Endodermal cell (in vitro differentiated cells): ENCODE data around the gene PROSER2. TPM values are rescaled to one million over a fixed set of nuclear protein-coding genes. Genes with fewer than 3 reads are reported as not detected.

Experiments
- DNase-seq: peaks from one replicate; pipeline ENCODE4 v3.0.0-alpha.2; 2017
- H3K27ac ChIP-seq: 2 replicates; pipeline ENCODE4 v1.5.1; 2013; ENCODE audit warnings: mild to moderate bottlenecking, low read depth, low read length, moderate library complexity
- H3K27me3 ChIP-seq: 2 replicates; pipeline ENCODE4 v1.6.1; 2013; ENCODE audit warnings: mild to moderate bottlenecking, low read length, moderate library complexity; ENCODE audit not compliant: insufficient read depth, control insufficient read depth, poor library complexity, severe bottlenecking
- H3K36me3 ChIP-seq: 2 replicates; pipeline ENCODE4 v1.7.0; 2013; ENCODE audit warnings: mild to moderate bottlenecking, low read length, moderate library complexity; ENCODE audit not compliant: control insufficient read depth, insufficient read depth
- H3K4me1 ChIP-seq: one replicate; pipeline ENCODE4 v1.7.0; 2013; ENCODE audit warnings: low read length; ENCODE audit not compliant: control insufficient read depth, insufficient read depth
- H3K4me3 ChIP-seq: 2 replicates; pipeline ENCODE4 v1.5.1; 2013; ENCODE audit warnings: mild to moderate bottlenecking, low read length, moderate library complexity
- H3K9ac ChIP-seq: 2 replicates; pipeline ENCODE4 v1.6.1; 2013; ENCODE audit warnings: mild to moderate bottlenecking, low read length, moderate library complexity; ENCODE audit not compliant: poor library complexity, severe bottlenecking; ENCODE audit errors: extremely low read depth
- H3K9me3 ChIP-seq: 2 replicates; pipeline ENCODE4 v1.6.1; 2013; ENCODE audit warnings: mild to moderate bottlenecking, low read length, moderate library complexity; ENCODE audit not compliant: control insufficient read depth
- H3K27ac Mint-ChIP-seq: 2 replicates; pipeline ENCODE4 v1.8.0; 2020; ENCODE audit warnings: mixed read lengths
- H3K27me3 Mint-ChIP-seq: 2 replicates; pipeline ENCODE4 v1.8.0; 2021; ENCODE audit warnings: mild to moderate bottlenecking, mixed read lengths; ENCODE audit not compliant: insufficient read depth
- H3K36me3 Mint-ChIP-seq: 2 replicates; pipeline ENCODE4 v1.8.0; 2020; ENCODE audit warnings: low read depth, mixed read lengths
- H3K4me1 Mint-ChIP-seq: 2 replicates; pipeline ENCODE4 v1.8.0; 2020; ENCODE audit warnings: mixed read lengths
- H3K4me3 Mint-ChIP-seq: 2 replicates; pipeline ENCODE4 v1.8.0; 2020; ENCODE audit warnings: mild to moderate bottlenecking, moderate library complexity, mixed read lengths
- H3K9me3 Mint-ChIP-seq: 2 replicates; pipeline ENCODE4 v1.8.0; 2020; ENCODE audit warnings: mild to moderate bottlenecking, mixed read lengths
- WGBS, 2 experiments: methylation state at CpG; one replicate each; pipeline versions ENCODE4 v1.1.5 to v1.1.7; 2013; ENCODE audit warnings: missing lambda C conversion rate in 2 of 2, mixed read lengths in 1 of 2; ENCODE audit not compliant: insufficient coverage in 1 of 2, insufficient read length in 1 of 2; 5-methylcytosine and 5-hydroxymethylcytosine counted together
- total RNA-seq, 2 donors: library from RNA; stranded (reverse); fragmentation: NEBNext Ultra II Directional in 1 of 2; extraction: Animal tissue kit (Norgen Biotek cat#: 25700) in 1 of 2; gene quantifications; 2 replicates in 1 of 2; 3 replicates in 1 of 2; pipeline ENCODE4 v1.2.1, GENCODE V29; 2021
- TF ChIP-seq, protein P1 (sequence below): fragments of 200-600 bp; sonication (generic); conservative IDR thresholded peaks from 2 replicates; pipeline ENCODE4 v1.5.0; 2021; ENCODE audit warnings: antibody characterized with exemption, mild to moderate bottlenecking

PROSER2 gene
- total RNA-seq, 2 donors from 2014 or later, result 13.2 to 18.9 TPM

DNA sequence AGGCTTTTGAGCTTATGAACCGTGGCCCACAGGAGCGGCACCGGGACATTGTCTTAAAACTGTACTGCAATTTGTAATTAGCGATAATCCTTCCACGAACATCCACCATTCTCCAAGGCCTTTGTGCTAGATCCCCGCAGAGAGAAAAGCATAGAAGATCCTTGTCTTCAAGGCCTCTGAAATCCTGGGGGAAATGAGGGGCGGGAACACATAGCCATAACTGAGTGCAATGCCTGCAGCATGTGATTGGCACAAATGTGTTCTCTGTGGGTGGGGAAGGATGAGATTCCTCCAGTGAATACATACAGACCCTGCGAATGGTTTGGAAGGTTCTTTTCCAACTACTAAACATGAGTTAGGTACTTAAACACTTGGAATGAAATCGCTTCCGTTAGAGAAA lies 25.9 kb upstream of the PROSER2 start:
- Histone ChIP-seq H3K4me1 (peaks cover 2% of the 10 kb centered on the region), H3K9ac (no peak overlapping the region), H3K9me3 (peaks cover 20% of the 10 kb centered on the region), H3K36me3 (no peaks in the 10 kb centered on the region), H3K27me3 (no peaks in the 10 kb centered on the region), H3K27ac (no peak overlapping the region), H3K4me3 (no peak overlapping the region)
- no peak overlapping the region for H3K4me3 Mint-ChIP-seq
- 87 to 95% methylated on average over 6 to 10 of the region's 10 CpGs for WGBS, 2 experiments
- no peak for DNase-seq
- no peaks in the 10 kb centered on the region for H3K27me3 Mint-ChIP-seq
- H3K27ac Mint-ChIP-seq, result no peak overlapping the region
- H3K36me3 Mint-ChIP-seq, result peaks cover 6% of the 10 kb centered on the region
- TF ChIP-seq, protein P1, sequence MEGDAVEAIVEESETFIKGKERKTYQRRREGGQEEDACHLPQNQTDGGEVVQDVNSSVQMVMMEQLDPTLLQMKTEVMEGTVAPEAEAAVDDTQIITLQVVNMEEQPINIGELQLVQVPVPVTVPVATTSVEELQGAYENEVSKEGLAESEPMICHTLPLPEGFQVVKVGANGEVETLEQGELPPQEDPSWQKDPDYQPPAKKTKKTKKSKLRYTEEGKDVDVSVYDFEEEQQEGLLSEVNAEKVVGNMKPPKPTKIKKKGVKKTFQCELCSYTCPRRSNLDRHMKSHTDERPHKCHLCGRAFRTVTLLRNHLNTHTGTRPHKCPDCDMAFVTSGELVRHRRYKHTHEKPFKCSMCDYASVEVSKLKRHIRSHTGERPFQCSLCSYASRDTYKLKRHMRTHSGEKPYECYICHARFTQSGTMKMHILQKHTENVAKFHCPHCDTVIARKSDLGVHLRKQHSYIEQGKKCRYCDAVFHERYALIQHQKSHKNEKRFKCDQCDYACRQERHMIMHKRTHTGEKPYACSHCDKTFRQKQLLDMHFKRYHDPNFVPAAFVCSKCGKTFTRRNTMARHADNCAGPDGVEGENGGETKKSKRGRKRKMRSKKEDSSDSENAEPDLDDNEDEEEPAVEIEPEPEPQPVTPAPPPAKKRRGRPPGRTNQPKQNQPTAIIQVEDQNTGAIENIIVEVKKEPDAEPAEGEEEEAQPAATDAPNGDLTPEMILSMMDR, result no peak
- peaks cover 3% of the 10 kb centered on the region for H3K4me1 Mint-ChIP-seq
- H3K9me3 Mint-ChIP-seq, result peaks cover 53% of the 10 kb centered on the region

DNA sequence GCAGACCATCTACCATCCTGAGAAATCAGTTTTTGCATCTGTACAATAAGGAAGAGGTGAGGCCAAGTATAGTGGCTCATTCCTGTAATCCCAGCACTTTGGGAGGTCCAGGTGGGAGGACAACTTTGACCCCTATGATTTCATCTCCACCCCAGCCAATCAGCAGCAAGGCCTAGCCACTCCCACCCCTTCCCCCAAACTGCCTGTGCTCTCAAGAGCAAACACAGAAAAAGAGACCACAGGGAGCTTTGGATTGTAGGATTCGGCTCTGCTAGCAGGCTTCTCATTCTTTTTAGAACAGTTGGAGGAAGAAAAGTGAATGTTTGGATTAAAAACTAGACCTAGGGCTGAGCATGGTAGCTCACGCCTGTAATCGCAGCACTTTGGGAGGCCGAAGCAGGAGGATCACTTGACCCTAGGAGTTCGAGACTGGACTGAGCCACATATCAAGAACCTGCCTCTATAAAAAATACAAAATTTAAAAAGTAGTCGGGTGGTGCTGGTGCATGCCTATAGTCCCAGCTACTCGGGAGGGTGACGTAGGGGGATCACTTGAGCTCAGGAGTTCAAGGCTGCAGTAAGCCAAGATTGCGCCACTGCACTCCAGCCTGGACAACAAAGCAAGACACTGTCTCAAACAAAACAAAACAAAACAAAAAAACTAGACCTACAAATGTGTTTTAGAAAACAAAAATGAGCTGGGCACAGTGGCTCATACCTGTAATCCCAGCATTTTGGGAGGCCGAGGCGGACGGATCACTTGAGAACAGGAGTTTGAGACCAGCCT lies 25.1 kb upstream of the PROSER2 start:
- Histone ChIP-seq H3K4me1 (peaks cover 2% of the 10 kb centered on the region), H3K27ac (no peak overlapping the region), H3K9ac (no peak overlapping the region), H3K4me3 (no peak overlapping the region), H3K27me3 (no peaks in the 10 kb centered on the region), H3K9me3 (peaks cover 20% of the 10 kb centered on the region), H3K36me3 (no peaks in the 10 kb centered on the region)
- TF ChIP-seq, protein P1, result no peak
- H3K4me1 Mint-ChIP-seq, result peaks cover 3% of the 10 kb centered on the region
- H3K4me3 Mint-ChIP-seq, result no peak overlapping the region
- H3K36me3 Mint-ChIP-seq, result peaks cover 6% of the 10 kb centered on the region
- peaks cover 52% of the 10 kb centered on the region for H3K9me3 Mint-ChIP-seq
- peak overlapping the region; percentile 21 for H3K27ac Mint-ChIP-seq
- 90 to 97% methylated on average over 12 of the region's 12 CpGs for WGBS, 2 experiments
- no peaks in the 10 kb centered on the region for H3K27me3 Mint-ChIP-seq
- DNase-seq, result no peak

DNA sequence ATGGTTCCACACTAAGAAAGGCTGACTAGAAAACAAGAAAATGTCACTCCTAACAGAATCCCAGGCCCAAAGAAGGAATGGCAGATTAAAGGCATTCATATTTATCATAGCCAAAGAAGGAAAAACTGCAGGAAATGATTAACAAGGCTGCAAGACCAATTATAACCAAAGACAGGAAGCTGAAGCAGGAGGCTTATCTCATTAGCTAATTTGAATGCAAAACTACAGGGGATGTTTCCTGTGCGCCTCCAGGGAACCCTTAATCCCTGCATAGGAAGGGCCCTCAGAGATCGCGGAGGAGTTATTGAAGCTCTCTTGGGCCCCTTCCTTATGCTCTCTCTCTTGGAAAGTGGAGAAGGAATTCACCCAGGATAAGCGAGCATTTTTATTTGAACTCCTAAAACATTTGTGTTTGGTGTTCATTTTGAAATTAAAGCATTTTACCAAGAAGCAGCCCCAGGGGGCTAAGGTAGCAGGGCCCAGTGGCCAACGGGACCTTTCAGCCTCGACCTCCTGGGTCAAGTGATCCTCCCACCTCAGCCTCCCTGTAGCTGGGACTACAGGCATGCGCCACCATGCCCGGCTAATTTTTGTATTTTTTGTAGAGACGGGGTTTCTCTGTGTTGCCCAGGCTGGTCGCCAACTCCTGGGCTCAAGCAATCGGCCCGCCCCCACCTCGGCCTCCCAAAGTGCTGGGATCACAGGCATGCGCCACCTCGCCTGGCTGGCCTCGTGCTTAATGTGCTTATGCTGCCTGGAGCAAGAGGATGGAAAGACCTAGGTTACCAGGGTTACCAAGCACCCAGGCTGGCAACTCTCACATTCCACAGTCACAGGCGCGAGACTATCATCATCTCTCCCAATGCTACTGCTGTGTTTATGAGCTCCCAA lies 24.1 kb upstream of the PROSER2 start:
- TF ChIP-seq, protein P1, result no peak
- no peaks in the 10 kb centered on the region for H3K36me3 Mint-ChIP-seq
- Histone ChIP-seq H3K9me3 (peaks cover 13% of the 10 kb centered on the region), H3K36me3 (no peaks in the 10 kb centered on the region), H3K4me1 (peaks cover 2% of the 10 kb centered on the region), H3K9ac (no peak overlapping the region), H3K27ac (no peak overlapping the region), H3K27me3 (no peaks in the 10 kb centered on the region), H3K4me3 (no peak overlapping the region)
- H3K27me3 Mint-ChIP-seq, result no peaks in the 10 kb centered on the region
- peak; percentile 87 for DNase-seq
- H3K9me3 Mint-ChIP-seq, result peaks cover 46% of the 10 kb centered on the region
- H3K27ac Mint-ChIP-seq, result peak overlapping the region; percentile 65
- no peak overlapping the region for H3K4me3 Mint-ChIP-seq
- 82 to 85% methylated on average over 12 to 18 of the region's 18 CpGs for WGBS, 2 experiments
- peaks cover 3% of the 10 kb centered on the region for H3K4me1 Mint-ChIP-seq
